OCI-LY7 (cell line): ENCODE results near the gene TMBIM1.

ENCODE experiments used
- EZH2phosphoT487 ChIP-seq: fragments of 200-600 bp; sonication (generic); IDR thresholded peaks from 2 replicates; pipeline ENCODE4 v1.6.1; 2018; ENCODE audit warnings: low read depth, borderline replicate concordance, mild to moderate bottlenecking, mixed run types, antibody characterized with exemption, low read length, moderate library complexity, mixed read lengths
- TF ChIP-seq, protein P1 (sequence below): fragments of 200-600 bp; sonication (generic); conservative IDR thresholded peaks from 2 replicates; pipeline ENCODE4 v1.5.1; 2014; ENCODE audit warnings: mild to moderate bottlenecking, antibody characterized with exemption, low read length, moderate library complexity, mixed read lengths

DNA sequence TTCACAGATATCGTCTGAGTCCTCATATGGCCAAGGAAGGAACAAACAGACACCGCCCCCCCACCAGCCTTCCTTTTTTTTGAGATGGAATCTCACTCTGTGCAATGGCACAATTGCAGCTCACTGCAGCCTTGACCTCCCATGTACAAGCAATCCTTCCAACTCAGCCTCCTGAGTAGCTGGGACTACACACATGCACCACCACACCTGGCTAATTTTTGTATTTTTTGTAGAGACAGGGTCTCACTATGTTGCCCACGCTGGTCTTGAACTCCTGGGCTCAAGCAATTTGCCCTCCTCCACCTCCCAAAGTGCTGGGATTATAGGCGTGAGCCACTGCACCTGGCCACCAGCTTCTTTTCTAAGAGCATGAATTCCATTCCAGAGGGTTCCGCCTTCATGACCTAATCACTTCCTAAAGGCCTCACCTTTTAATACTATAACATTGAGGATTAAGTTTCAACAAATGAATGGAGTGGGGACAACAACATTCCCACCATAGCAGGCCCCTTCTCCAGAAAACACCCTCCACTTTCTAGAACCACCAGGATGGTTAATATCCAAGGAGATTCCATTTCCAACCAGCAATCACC lies 2.2 kb upstream of the TMBIM1 start:
- TF ChIP-seq, protein P1, sequence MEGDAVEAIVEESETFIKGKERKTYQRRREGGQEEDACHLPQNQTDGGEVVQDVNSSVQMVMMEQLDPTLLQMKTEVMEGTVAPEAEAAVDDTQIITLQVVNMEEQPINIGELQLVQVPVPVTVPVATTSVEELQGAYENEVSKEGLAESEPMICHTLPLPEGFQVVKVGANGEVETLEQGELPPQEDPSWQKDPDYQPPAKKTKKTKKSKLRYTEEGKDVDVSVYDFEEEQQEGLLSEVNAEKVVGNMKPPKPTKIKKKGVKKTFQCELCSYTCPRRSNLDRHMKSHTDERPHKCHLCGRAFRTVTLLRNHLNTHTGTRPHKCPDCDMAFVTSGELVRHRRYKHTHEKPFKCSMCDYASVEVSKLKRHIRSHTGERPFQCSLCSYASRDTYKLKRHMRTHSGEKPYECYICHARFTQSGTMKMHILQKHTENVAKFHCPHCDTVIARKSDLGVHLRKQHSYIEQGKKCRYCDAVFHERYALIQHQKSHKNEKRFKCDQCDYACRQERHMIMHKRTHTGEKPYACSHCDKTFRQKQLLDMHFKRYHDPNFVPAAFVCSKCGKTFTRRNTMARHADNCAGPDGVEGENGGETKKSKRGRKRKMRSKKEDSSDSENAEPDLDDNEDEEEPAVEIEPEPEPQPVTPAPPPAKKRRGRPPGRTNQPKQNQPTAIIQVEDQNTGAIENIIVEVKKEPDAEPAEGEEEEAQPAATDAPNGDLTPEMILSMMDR = no peak
- no peak for TF ChIP-seq EZH2phosphoT487
